ENCODE data around the gene SLC6A11. TPM values are rescaled to one million over a fixed set of nuclear protein-coding genes. Genes with fewer than 3 reads are reported as not detected.

The SLC6A11 gene
- total RNA-seq, 1 donor = not detected

- TF ChIP-seq, protein P1, sequence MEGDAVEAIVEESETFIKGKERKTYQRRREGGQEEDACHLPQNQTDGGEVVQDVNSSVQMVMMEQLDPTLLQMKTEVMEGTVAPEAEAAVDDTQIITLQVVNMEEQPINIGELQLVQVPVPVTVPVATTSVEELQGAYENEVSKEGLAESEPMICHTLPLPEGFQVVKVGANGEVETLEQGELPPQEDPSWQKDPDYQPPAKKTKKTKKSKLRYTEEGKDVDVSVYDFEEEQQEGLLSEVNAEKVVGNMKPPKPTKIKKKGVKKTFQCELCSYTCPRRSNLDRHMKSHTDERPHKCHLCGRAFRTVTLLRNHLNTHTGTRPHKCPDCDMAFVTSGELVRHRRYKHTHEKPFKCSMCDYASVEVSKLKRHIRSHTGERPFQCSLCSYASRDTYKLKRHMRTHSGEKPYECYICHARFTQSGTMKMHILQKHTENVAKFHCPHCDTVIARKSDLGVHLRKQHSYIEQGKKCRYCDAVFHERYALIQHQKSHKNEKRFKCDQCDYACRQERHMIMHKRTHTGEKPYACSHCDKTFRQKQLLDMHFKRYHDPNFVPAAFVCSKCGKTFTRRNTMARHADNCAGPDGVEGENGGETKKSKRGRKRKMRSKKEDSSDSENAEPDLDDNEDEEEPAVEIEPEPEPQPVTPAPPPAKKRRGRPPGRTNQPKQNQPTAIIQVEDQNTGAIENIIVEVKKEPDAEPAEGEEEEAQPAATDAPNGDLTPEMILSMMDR (IDR thresholded peaks at IDR 0.05; ENCODE audit: extremely low read depth, low read depth, low read length) = no peak
- Histone ChIP-seq H3K9me3 (ENCODE audit: low read depth, low read length) (no peaks in the 10 kb centered on the region), H3K27me3 (ENCODE audit: insufficient read depth, low read length) (peaks cover 38% of the 10 kb centered on the region), H4K20me1 (ENCODE audit: insufficient read depth, low read length) (no peaks in the 10 kb centered on the region), H3K36me3 (ENCODE audit: insufficient read depth, low read length) (no peaks in the 10 kb centered on the region), H3K79me2 (ENCODE audit: insufficient read depth, low read length) (no peaks in the 10 kb centered on the region), H3K4me2 (ENCODE audit: insufficient read depth, low read length) (no peak overlapping the region), H3K4me3 (ENCODE audit: insufficient read depth, low read length) (no peak overlapping the region), H3K4me1 (ENCODE audit: insufficient read depth, low read length) (no peaks in the 10 kb centered on the region), H3K27ac (ENCODE audit: low read depth, low read length) (no peak overlapping the region), H2AFZ (ENCODE audit: low read length) (no peak overlapping the region)
- DNase-seq (ENCODE audit: insufficient read length, low spot score, missing footprints) = no peak
Observed at GRCh38 chr3:10954740-10955139, 138.7 kb downstream of the SLC6A11 start.

- H3K4me3 ChIP-seq (ENCODE audit: insufficient read depth, low read length) = no peak overlapping the region
- TF ChIP-seq, protein P1 (IDR thresholded peaks at IDR 0.05; ENCODE audit: extremely low read depth, low read depth, low read length) = no peak
- H3K27ac ChIP-seq (ENCODE audit: low read depth, low read length) = no peak overlapping the region
- no peaks in the 10 kb centered on the region for H3K36me3 ChIP-seq (ENCODE audit: insufficient read depth, low read length)
- H4K20me1 ChIP-seq (ENCODE audit: insufficient read depth, low read length) = no peaks in the 10 kb centered on the region
- H3K4me2 ChIP-seq (ENCODE audit: insufficient read depth, low read length) = no peak overlapping the region
- H3K4me1 ChIP-seq (ENCODE audit: insufficient read depth, low read length) = no peaks in the 10 kb centered on the region
- H3K9me3 ChIP-seq (ENCODE audit: low read depth, low read length) = no peaks in the 10 kb centered on the region
- H3K27me3 ChIP-seq (ENCODE audit: insufficient read depth, low read length) = peaks cover 35% of the 10 kb centered on the region
- DNase-seq (ENCODE audit: insufficient read length, low spot score, missing footprints) = no peak
- no peaks in the 10 kb centered on the region for H3K79me2 ChIP-seq (ENCODE audit: insufficient read depth, low read length)
- no peak overlapping the region for H2AFZ ChIP-seq (ENCODE audit: low read length)
Observed at GRCh38 chr3:10955711-10956453, 139.9 kb downstream of the SLC6A11 start.

GRCh38 chr3:10956531-10956930 is 140.5 kb downstream of the SLC6A11 start:
- Histone ChIP-seq H2AFZ (ENCODE audit: low read length) (no peak overlapping the region), H3K27ac (ENCODE audit: low read depth, low read length) (no peak overlapping the region), H3K36me3 (ENCODE audit: insufficient read depth, low read length) (no peaks in the 10 kb centered on the region), H3K4me2 (ENCODE audit: insufficient read depth, low read length) (no peak overlapping the region), H4K20me1 (ENCODE audit: insufficient read depth, low read length) (no peaks in the 10 kb centered on the region), H3K27me3 (ENCODE audit: insufficient read depth, low read length) (peaks cover 35% of the 10 kb centered on the region), H3K4me3 (ENCODE audit: insufficient read depth, low read length) (no peak overlapping the region), H3K9me3 (ENCODE audit: low read depth, low read length) (no peaks in the 10 kb centered on the region), H3K79me2 (ENCODE audit: insufficient read depth, low read length) (no peaks in the 10 kb centered on the region), H3K4me1 (ENCODE audit: insufficient read depth, low read length) (no peaks in the 10 kb centered on the region)
- TF ChIP-seq, protein P1 (IDR thresholded peaks at IDR 0.05; ENCODE audit: extremely low read depth, low read depth, low read length) = no peak
- DNase-seq (ENCODE audit: insufficient read length, low spot score, missing footprints) = no peak

DNA sequence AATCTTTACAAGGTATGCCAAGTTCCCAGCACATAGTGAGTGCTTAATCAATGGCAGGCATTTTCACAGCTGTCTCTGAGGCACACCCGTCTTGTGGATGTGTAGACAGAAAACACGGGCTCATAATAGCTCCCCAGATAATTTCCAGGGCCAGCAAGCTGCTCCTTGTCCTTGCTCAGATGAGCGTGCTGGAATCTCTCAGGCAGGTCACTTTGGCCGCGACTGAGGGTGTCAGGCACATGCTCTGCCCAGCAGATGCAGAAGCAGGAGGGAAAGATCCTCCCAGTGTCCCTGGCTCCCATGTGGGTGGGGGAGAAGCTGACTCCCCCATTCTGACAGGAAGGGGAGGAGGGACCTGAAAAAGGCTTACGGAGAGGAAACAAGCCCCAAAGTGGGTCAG is 141.0 kb downstream of the SLC6A11 start:
- Histone ChIP-seq H3K4me2 (ENCODE audit: insufficient read depth, low read length) (no peak overlapping the region), H2AFZ (ENCODE audit: low read length) (no peak overlapping the region), H4K20me1 (ENCODE audit: insufficient read depth, low read length) (no peaks in the 10 kb centered on the region), H3K4me1 (ENCODE audit: insufficient read depth, low read length) (no peaks in the 10 kb centered on the region), H3K36me3 (ENCODE audit: insufficient read depth, low read length) (no peaks in the 10 kb centered on the region), H3K4me3 (ENCODE audit: insufficient read depth, low read length) (no peak overlapping the region), H3K79me2 (ENCODE audit: insufficient read depth, low read length) (no peaks in the 10 kb centered on the region), H3K9me3 (ENCODE audit: low read depth, low read length) (no peaks in the 10 kb centered on the region), H3K27me3 (ENCODE audit: insufficient read depth, low read length) (peaks cover 35% of the 10 kb centered on the region), H3K27ac (ENCODE audit: low read depth, low read length) (no peak overlapping the region)
- TF ChIP-seq, protein P1 (IDR thresholded peaks at IDR 0.05; ENCODE audit: extremely low read depth, low read depth, low read length) = no peak
- no peak for DNase-seq (ENCODE audit: insufficient read length, low spot score, missing footprints)
